Mucosa of descending colon (tissue), 3 donors: ENCODE results near the gene SIAH2. TPM values are rescaled to one million over a fixed set of nuclear protein-coding genes. Genes with fewer than 3 reads are reported as not detected.

Source experiments
- ATAC-seq: fragments of 200-7000 bp; cut with Tn5 transposase; one replicate; pipeline ENCODE4 v1.9.1; 2020; ENCODE audit warnings: mild to moderate bottlenecking, moderate library complexity
- DNase-seq, 3 donors: peaks; one replicate each; pipeline ENCODE4 v3.0.0-alpha.2; 2020
- H3K36me3 ChIP-seq: fragments of 200-600 bp; one replicate; pipeline ENCODE4 v1.8.0; 2021; ENCODE audit warnings: low read depth, mild to moderate bottlenecking
- H3K4me1 ChIP-seq: fragments of 200-600 bp; one replicate; pipeline ENCODE4 v1.8.0; 2021; ENCODE audit warnings: low read depth, mild to moderate bottlenecking
- H3K4me3 ChIP-seq: fragments of 200-600 bp; one replicate; pipeline ENCODE4 v1.8.0; 2021; ENCODE audit warnings: mild to moderate bottlenecking
- H3K9me3 ChIP-seq: fragments of 200-600 bp; one replicate; pipeline ENCODE4 v1.8.0; 2021; ENCODE audit warnings: mild to moderate bottlenecking
- intact Hi-C, 2 donors: fragments of 100-400 bp; cut with DNase I in 1 of 2; cut with micrococcal nuclease in 1 of 2; formaldehyde crosslinking; loops; one replicate each; pipeline versions ENCODE4 v1.11.0 to v1.11.1; 2022; cut with DNase I, micrococcal nuclease
- total RNA-seq, 3 donors: library from RNA; stranded (reverse); fragmentation: NEBNext Ultra II Directional in 2 of 3; extraction: Animal tissue kit (Norgen Biotek cat#: 25700) in 2 of 3; gene quantifications; one replicate each; pipeline versions ENCODE4 v1.2.1 to v1.2.4, GENCODE V29; 2021 to 2023
- TF ChIP-seq, protein P1 (sequence below): fragments of 200-600 bp; IDR thresholded peaks from one replicate; pipeline ENCODE4 v1.8.0; 2022; ENCODE audit warnings: antibody characterized with exemption, mild to moderate bottlenecking
- donor health status: DM: no; HTN: no; CAD: no; lungs with moderate emphysema.
- donor health status: DM: no; HTN: no; CAD: no.
- donor health status: DM: no; HTN: yes; CAD: no.

The SIAH2 gene
- total RNA-seq, 3 donors from 2014 or later = 17.2 to 31.8 (median 23.5) TPM

DNA sequence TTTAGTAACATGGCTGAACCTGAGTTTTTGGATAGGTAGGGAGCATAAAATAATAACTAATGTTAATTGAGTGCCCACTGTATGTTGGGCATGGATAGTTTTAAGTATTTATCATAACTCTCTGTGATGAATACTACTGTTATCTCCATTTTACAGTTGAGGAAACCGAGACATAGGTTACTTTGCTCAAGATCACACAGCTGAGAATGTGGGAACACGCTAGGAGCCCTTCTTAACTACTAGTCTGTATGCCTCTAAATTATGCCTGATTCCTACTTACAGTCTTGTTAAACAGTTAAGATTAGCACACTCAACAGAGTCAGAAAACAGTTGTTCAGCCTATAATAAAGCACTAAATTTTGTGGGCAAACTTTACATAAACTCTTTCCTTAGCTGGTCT, 2.0 kb upstream of the SIAH2 start:
- Histone ChIP-seq H3K36me3 (no peaks in the 10 kb centered on the region), H3K9me3 (no peaks in the 10 kb centered on the region), H3K4me1 (peaks cover 31% of the 10 kb centered on the region), H3K4me3 (no peak overlapping the region)
- ATAC-seq (no peak), DNase-seq (no peak)
- intact Hi-C loops = no loop called here
- TF ChIP-seq, protein P1, sequence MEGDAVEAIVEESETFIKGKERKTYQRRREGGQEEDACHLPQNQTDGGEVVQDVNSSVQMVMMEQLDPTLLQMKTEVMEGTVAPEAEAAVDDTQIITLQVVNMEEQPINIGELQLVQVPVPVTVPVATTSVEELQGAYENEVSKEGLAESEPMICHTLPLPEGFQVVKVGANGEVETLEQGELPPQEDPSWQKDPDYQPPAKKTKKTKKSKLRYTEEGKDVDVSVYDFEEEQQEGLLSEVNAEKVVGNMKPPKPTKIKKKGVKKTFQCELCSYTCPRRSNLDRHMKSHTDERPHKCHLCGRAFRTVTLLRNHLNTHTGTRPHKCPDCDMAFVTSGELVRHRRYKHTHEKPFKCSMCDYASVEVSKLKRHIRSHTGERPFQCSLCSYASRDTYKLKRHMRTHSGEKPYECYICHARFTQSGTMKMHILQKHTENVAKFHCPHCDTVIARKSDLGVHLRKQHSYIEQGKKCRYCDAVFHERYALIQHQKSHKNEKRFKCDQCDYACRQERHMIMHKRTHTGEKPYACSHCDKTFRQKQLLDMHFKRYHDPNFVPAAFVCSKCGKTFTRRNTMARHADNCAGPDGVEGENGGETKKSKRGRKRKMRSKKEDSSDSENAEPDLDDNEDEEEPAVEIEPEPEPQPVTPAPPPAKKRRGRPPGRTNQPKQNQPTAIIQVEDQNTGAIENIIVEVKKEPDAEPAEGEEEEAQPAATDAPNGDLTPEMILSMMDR = no peak

DNA sequence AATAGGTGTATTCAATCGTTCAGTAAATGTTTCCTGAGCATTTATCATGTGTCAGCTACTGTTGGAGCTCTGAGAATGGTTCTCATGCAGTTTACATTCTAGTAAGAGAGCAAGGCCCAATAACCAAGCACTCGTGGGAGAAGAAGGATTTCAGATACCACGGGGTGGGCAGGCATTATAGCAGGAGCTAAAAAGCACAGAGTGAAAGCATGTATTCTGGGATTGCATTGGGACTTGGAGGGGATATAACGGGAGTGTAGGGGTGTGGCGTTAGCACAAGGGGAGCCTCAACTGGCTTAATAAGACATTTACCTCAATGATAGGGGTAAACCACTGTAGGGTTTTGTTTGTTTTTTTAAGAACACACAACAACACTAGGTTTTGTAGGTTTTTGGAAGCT, 1.6 kb upstream of the SIAH2 start:
- intact Hi-C loops = no loop called here
- H3K36me3 ChIP-seq = no peaks in the 10 kb centered on the region
- H3K9me3 ChIP-seq = no peaks in the 10 kb centered on the region
- H3K4me1 ChIP-seq = peaks cover 35% of the 10 kb centered on the region
- DNase-seq (no peak), ATAC-seq (no peak)
- TF ChIP-seq, protein P1 = no peak
- H3K4me3 ChIP-seq = no peak overlapping the region

DNA sequence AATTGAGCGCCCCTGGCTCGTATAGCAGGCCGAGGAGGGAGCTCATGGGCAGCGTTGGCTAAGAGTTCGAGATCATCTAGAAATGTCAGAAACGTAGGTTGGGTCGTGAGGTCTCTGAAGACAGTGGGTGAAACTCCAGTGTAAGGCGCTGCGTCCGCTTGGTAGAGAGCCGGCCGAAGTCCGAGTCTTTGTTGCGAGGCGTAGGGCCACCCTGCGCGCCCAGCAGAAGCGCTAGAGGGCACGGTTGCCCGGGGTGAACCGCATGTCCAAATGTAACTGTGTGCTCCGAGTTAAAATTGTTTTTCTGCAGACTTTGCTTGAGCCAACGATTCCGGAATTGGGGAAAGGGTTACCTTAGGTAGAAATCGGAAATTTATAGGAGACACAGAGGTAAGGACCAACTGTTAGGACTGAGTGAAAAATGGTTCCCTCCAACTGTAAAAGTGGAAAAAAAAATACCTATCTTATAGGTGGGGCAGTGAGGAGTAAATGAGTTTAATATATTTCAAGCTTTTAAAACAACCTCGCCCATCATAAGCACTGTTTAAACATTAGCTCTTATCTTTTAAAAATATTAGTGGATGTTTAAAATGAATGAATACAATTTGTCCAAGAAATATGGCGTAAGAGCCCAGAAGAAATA, 993 bp upstream of the SIAH2 start:
- H3K9me3 ChIP-seq = no peaks in the 10 kb centered on the region
- peak overlapping the region; percentile 68 for H3K4me3 ChIP-seq
- ATAC-seq (peak; percentile 62), DNase-seq (peak; percentile 83 to 86 (median 84))
- intact Hi-C loops = no loop called here
- no peaks in the 10 kb centered on the region for H3K36me3 ChIP-seq
- TF ChIP-seq, protein P1 = peak; percentile 54
- peaks cover 41% of the 10 kb centered on the region for H3K4me1 ChIP-seq

DNA sequence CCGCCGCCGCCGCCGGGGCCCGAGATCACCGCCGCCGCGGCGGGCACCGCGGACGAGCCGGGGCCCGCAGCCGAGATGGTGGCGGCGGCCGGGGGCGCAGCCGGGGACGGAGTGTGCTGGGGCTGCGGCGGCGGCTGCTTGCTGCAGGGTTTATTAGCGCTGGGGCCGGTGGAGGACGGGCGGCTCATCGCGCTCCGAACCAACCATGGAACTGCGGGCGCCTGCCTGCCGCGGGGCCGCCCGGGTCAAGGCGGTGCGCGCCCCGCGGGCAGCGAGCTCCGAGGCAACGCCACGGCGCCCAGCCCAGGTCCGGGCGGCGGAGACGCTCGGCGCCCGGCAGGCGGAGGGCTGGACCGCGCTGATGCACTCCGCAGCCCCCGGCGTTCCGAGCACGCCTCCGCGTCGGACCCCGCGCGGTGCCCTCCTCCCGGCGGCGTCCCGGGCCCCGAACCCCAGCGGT, 277 bp downstream of the SIAH2 start:
- Histone ChIP-seq H3K4me3 (peak overlapping the region; percentile 68), H3K36me3 (no peaks in the 10 kb centered on the region), H3K4me1 (peaks cover 52% of the 10 kb centered on the region), H3K9me3 (no peaks in the 10 kb centered on the region)
- TF ChIP-seq, protein P1 = no peak
- intact Hi-C loops = no loop called here
- ATAC-seq (no peak), DNase-seq (no peak)

DNA sequence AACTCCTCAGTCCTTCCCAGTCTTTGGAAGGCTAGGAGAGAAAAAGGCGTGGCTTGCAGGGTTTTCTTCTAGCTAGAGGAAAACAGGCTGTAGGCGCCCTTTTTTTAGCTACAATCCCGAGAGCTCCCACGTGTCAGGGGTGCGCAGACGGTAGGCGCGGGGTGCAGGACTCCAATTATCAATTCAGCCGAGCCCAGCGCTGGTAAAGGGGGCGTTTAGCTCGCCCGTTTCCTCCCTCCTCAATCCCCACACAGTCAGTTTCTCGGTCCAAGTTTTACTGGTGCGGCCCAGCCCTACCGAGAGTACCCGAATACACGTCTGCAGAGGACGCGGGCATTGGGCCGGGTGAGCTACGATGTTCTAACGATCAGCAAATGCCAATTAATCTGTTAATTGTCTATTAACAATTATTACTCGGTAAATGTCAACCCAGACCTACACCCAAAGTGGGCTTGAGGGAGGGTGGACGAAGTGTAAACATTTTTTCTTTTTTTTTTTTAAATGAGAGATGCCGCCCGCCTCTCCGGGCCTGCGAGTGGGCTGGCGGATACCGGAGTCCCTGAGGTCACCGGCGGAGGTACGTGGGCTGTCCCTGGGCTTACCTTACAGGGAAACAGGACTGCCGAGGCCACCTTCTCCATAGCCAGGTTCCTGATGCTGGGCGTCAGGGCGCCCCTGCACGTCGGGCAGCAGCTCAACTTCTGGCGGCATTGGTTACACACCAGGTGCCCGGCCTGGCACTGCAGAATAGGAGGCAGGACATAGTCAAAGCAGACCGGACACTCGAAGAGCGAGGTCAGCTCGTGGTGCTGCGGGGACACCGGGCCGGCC, 923 bp downstream of the SIAH2 start:
- DNase-seq (peak; percentile 67 to 79 (median 72)), ATAC-seq (peak; percentile 11)
- intact Hi-C loops = no loop called here
- Histone ChIP-seq H3K4me1 (peaks cover 58% of the 10 kb centered on the region), H3K4me3 (peak overlapping the region; percentile 68), H3K9me3 (no peaks in the 10 kb centered on the region), H3K36me3 (no peaks in the 10 kb centered on the region)
- TF ChIP-seq, protein P1 = no peak
